ENCODE measurements around the gene PLSCR4. TPM values are rescaled to one million over a fixed set of nuclear protein-coding genes. Genes with fewer than 3 reads are reported as not detected.

Gene PLSCR4
- total RNA-seq, 1 experiment from 2014 or later = 4.4 TPM

- BruUV-seq (replicated peaks) = no TSS peak
- TF ChIP-seq CTCF (IDR thresholded peaks at IDR 0.05; ENCODE audit: unreplicated experiment) = peak; percentile 29
- ChIA-PET POLR2A (interaction anchor here (0.7 to 5.6 kb wide), 31 partner anchors 8 to 421 kb away, joined by 3 to 36 read pairs (median 5); no protein-coding TSS in a partner anchor), CTCF (interaction anchor here (0.6 to 4.9 kb wide), 15 partner anchors 8 to 421 kb away, joined by 3 to 45 read pairs (median 6); no protein-coding TSS in a partner anchor)
- intact Hi-C loops (cut with micrococcal nuclease) = loop anchor here (1.0 to 5.0 kb wide), 3 partner anchors 24 to 95 kb away; no protein-coding TSS in a partner anchor
- H3K27ac Mint-ChIP-seq (ENCODE audit: low read depth, unreplicated experiment) = peak overlapping the region; percentile 86
- H3K4me1 Mint-ChIP-seq (ENCODE audit: insufficient read depth, unreplicated experiment) = peaks cover 39% of the 10 kb centered on the region
- DNase-seq (ENCODE audit: unreplicated experiment) = peak; percentile 94
- no peaks in the 10 kb centered on the region for H3K9me3 Mint-ChIP-seq (ENCODE audit: unreplicated experiment)
- peak overlapping the region; percentile 86 for H3K4me3 Mint-ChIP-seq (ENCODE audit: unreplicated experiment)
- no peaks in the 10 kb centered on the region for H3K27me3 Mint-ChIP-seq (ENCODE audit: insufficient read depth, unreplicated experiment)
- H3K36me3 Mint-ChIP-seq (ENCODE audit: insufficient read depth, unreplicated experiment) = no peaks in the 10 kb centered on the region
These were observed 90.5 kb downstream of the PLSCR4 start for GRCh38 chr3:146160321-146160963.

- CTCF ChIA-PET = interaction anchor here (0.6 to 4.9 kb wide), 12 partner anchors 15 to 1445 kb away, joined by 3 to 45 read pairs (median 7); no protein-coding TSS in a partner anchor
- intact Hi-C loops (cut with micrococcal nuclease) = loop anchor here (1.0 to 5.0 kb wide), 3 partner anchors 25 to 94 kb away; no protein-coding TSS in a partner anchor
- Mint-ChIP-seq H3K4me1 (ENCODE audit: insufficient read depth, unreplicated experiment) (peaks cover 32% of the 10 kb centered on the region), H3K36me3 (ENCODE audit: insufficient read depth, unreplicated experiment) (no peaks in the 10 kb centered on the region), H3K27ac (ENCODE audit: low read depth, unreplicated experiment) (peak overlapping the region; percentile 86), H3K4me3 (ENCODE audit: unreplicated experiment) (peak overlapping the region; percentile 86), H3K27me3 (ENCODE audit: insufficient read depth, unreplicated experiment) (no peaks in the 10 kb centered on the region), H3K9me3 (ENCODE audit: unreplicated experiment) (no peaks in the 10 kb centered on the region)
- no peak for TF ChIP-seq CTCF (IDR thresholded peaks at IDR 0.05; ENCODE audit: unreplicated experiment)
- POLR2A ChIA-PET = interaction anchor here (0.7 to 5.6 kb wide), 22 partner anchors 9 to 421 kb away, joined by 3 to 36 read pairs (median 6); no protein-coding TSS in a partner anchor
- DNase-seq (ENCODE audit: unreplicated experiment) = no peak
- no TSS peak for BruUV-seq (replicated peaks)
These were observed 91.1 kb downstream of the PLSCR4 start for GRCh38 chr3:146159616-146160320.

- peak; percentile 13 for DNase-seq (ENCODE audit: unreplicated experiment)
- no peak for TF ChIP-seq CTCF (IDR thresholded peaks at IDR 0.05; ENCODE audit: unreplicated experiment)
- Mint-ChIP-seq H3K27ac (ENCODE audit: low read depth, unreplicated experiment) (peak overlapping the region; percentile 86), H3K27me3 (ENCODE audit: insufficient read depth, unreplicated experiment) (no peaks in the 10 kb centered on the region), H3K4me3 (ENCODE audit: unreplicated experiment) (peak overlapping the region; percentile 86), H3K9me3 (ENCODE audit: unreplicated experiment) (no peaks in the 10 kb centered on the region), H3K4me1 (ENCODE audit: insufficient read depth, unreplicated experiment) (peaks cover 25% of the 10 kb centered on the region), H3K36me3 (ENCODE audit: insufficient read depth, unreplicated experiment) (no peaks in the 10 kb centered on the region)
- intact Hi-C loops (cut with micrococcal nuclease) = no loop called here
- POLR2A ChIA-PET = interaction anchor here (0.9 to 5.6 kb wide), 11 partner anchors 8 to 91 kb away, joined by 3 to 54 read pairs (median 7); no protein-coding TSS in a partner anchor
- no TSS peak for BruUV-seq (replicated peaks)
- CTCF ChIA-PET = interaction anchor here (0.5 to 4.9 kb wide), 10 partner anchors 13 to 933 kb away, joined by 3 to 45 read pairs (median 6); no protein-coding TSS in a partner anchor
These were observed 91.9 kb downstream of the PLSCR4 start for GRCh38 chr3:146159037-146159436.

Measured in MCF 10A (cell line).